Measurements from ENCODE around the gene RBM39.
"Not testable (repeated sequence)": the region's sequence is repeated elsewhere in the genome, so short reads cannot be mapped to it uniquely, and the experiment has no call there.

RBM39 gene

GRCh38 chr20:35724321-35725230 is 17.5 kb downstream of the RBM39 start:
- DNase-seq: no peak

DNA sequence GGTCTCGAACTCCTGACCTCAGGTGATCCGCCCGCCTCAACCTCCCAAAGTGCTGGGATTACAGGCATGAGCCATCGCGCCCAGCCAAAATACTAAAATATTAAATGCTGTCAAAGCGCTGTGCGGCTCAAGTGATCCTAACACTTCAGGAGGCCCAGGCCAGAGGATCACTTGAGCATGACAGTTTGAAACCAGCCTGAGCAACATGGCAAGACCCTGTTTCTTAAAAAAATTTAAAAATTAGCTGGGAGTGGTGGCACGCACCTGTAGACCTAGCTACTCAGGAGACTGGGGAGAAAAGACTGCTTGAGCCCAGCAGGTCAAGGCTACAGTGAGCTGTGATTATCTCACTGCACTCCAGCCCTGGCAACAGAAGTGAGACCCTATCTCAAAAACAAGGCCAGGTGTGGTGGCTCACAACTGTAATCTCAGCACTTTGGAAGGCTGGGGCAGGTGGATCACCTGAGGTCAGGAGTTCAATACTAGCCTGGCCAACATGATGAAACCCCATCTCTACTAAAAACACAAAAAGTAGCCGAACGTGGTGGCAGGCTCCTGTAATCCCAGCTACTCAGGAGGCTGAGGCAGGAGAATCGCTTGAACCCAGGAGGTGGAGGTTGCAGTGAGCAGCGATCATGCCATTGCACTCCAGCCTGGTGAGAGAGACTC is 18.3 kb downstream of the RBM39 start:
- not testable (repeated sequence) for DNase-seq

DNA sequence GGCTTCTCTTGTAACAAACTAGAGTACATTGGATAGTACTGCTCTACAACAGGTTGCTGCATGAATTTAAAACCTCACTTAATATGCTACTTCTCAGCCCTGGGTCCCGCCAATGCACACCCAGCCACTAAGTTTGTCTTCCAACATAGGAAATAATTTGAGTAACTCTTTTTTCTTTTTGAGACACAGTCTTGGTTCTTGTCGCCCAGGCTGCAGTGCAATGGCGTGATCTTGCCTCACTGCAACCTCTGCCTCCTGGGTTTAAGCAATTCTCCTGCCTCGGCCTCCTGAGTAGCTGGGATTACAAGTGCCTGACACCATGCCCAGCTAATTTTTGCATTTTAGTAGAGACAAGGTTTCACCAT is 18.8 kb downstream of the RBM39 start:
- not testable (repeated sequence) for DNase-seq

DNA sequence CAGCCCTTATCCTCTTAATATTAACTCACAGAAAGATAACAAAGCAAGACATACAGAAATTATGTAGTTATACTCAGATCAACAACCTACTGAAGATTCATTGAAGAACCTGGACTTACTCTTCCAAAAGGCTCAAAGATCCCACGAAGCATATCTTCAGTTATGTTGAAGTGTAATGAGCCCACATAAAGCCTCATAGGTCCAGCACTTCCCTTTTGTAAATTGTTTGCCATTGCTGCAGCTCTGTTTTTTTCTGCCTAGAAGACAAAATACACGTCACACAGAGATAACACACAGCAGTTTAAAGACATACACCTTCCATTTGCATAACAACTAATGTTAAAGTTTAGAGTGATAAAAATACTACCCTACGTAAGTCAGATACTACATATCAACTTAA is 20.4 kb downstream of the RBM39 start:
- DNase-seq: no peak

- no peak for DNase-seq
These were observed 20.8 kb downstream of the RBM39 start for GRCh38 chr20:35721219-35721618.

GRCh38 chr20:35720165-35721123 is 21.6 kb downstream of the RBM39 start:
- no peak for DNase-seq

GRCh38 chr20:35719717-35720116 is 22.3 kb downstream of the RBM39 start:
- no peak for DNase-seq

- DNase-seq: no peak
These were observed 23.0 kb downstream of the RBM39 start for GRCh38 chr20:35718972-35719635.

DNA sequence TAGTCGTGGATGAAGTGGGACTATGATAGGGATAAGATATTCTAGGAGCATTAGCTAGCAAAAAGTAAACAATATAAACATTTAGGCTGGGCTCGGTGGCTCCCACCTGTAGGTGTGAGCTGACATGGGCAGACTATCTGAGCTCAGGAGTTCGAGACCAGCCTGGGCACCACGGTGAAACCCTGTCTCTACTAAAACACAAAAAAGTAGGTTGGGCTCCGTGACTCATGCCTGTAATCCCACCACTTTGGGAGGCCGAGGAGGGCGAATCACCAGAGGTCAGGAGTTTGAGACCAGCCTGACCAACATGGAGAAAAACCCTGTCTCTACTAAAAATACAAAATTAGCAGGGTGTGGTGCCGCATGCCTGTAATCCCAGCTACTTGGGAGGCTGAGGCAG is 23.7 kb downstream of the RBM39 start:
- not testable (repeated sequence) for DNase-seq

DNA sequence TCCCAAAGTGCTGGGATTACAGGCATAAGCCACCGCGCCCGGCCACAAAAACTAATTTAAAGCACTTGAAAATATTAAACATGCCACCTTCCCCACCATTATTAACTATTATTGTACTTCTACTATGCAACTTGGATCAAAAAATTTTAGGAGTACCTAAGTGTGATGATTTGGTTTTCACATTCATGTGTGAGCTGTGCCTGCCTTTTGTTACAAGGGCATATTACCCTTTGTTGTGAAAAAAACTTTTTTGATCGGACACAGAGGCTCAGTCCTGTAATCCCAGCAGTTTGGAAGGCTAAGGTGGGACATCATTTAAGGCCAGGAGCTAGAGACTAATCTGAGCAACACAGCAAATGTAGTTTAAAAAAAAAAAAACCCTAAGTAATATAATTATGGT is 25.7 kb downstream of the RBM39 start:
- DNase-seq: no peak

GRCh38 chr20:35715652-35716051 is 26.4 kb downstream of the RBM39 start:
- no peak for DNase-seq

GRCh38 chr20:35714127-35714526 is 27.9 kb downstream of the RBM39 start:
- no peak for DNase-seq

DNA sequence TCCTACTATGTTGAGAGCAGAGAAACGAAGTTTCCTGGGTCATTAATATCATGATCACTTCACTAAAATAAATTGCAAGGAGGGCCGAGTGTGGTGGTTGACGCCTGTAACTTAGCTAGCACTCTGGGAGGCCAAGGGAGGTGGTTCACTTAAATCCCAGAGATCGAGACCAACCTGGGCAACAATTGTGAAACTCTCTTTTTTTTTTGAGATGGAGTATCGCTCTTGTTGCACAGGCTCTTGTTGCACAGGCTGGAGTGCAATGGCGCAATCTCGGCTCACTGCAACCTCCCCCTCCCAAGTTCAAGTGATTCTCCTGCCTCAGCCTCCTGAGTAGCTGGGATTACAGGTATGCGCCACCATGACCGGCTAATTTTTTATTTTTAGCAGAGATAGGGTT is 28.9 kb downstream of the RBM39 start:
- not testable (repeated sequence) for DNase-seq

GRCh38 chr20:35711588-35712209 is 30.4 kb downstream of the RBM39 start:
- no peak for DNase-seq

DNA sequence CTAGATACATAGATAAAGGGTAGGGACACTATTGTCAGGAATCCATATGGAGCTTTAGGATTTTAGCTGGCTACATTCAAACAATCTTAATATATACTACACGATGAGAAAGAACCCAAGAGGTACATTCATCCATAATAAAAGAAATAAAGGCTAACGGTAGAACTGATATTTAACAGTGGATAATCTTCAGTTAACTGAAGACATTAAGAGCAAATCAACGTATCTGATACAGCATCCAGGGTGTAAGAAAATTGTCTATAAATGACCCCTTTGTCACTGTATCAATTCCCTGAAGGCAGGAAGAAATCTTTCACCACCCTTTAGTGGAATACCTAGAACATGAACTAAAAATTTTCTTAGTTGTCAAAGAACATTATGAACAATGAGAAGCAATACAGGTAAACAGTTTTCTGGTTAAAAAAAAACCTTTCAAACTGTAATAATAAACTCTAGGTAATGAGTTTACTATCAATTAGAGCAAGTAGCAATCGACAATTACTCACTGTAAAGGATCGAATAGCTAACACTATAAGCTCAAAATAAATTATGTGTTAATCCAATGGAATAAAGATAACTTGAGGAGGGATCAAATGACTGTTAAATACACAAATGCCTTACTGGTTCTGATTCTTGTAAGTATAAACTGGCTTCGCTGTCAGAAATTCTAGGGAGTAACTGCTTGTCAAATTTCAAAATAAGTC is 31.0 kb downstream of the RBM39 start:
- no peak for DNase-seq

- DNase-seq: no peak
These were observed 32.0 kb downstream of the RBM39 start for GRCh38 chr20:35710039-35710438.

- no peak for DNase-seq
These were observed 32.8 kb downstream of the RBM39 start for GRCh38 chr20:35709259-35709658.

GRCh38 chr20:35708502-35708901 is 33.6 kb downstream of the RBM39 start:
- no peak for DNase-seq

DNA sequence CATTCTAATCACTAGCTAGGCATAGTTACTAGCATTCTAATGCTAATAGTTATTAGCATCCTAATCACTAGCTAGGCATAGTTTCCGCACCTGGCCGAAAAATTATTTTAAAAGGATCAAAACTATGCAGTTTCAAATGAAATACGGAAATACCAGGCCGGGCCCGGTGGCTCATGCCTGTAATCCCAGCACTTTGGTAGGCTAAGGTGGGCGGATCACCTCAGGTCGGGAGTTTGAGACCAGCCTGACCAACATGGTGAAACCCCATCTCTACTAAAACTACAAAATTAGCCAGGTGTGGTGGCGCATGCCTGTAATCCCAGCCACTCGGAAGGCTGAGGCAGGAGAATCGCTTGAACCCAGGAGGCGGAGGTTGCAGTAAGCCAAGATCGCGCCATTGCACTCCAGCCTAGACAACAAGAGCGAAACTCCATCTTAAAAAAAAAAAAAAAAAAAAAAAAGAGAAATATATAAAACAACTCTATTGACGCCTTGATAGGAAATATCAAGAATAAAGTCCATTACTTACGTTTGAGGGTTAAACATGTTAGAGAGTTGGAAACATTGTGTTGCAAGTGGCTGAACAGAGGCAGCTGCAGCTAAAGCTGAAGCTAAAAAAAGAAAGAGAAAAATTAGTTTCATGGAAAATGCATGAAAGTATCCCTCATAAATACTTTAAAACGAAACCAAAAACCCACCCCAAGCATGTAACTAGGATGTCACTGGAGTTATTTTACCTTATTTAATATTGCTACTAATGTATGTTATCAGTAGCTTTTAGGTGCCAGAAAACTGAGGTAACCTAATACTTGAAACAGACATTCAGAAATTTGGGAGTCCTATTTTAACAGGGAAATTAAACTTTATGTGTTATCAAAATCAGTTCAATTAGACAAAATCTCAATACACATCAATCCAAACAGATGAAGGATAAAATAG is 35.2 kb downstream of the RBM39 start:
- DNase-seq: not testable (repeated sequence)

DNA sequence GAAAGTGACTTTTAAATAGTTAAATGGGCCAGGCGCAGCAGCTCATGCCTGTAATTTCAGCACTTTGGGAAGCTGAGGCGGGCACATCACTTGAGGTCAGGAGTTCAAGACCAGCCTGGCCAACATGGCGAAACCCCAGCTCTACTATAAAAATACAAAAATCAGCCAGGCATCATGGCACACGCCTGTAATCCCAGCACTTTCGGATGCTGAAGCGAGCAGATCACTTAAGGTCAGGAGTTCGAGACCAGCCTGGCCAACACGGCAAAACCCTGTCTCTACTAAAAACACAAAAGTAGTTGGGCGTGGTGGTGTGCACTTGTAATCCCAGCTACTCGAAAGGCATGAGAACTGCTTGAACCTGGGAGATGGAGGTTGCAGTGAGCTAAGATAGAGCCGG is 36.2 kb downstream of the RBM39 start:
- not testable (repeated sequence) for DNase-seq

All from activated gamma-delta T cell treated with Interleukin-2 at 50 U/mL for 16 hours (primary cell).